GM23248 (cell line): ENCODE results near the gene LST1.

Experiments used
- EZH2 ChIP-seq: fragments of 200-600 bp; sonication (generic); IDR thresholded peaks from 2 replicates; pipeline ENCODE4 v1.6.1; 2018; ENCODE audit warnings: antibody characterized with exemption, mild to moderate bottlenecking; ENCODE audit not compliant: insufficient read depth, poor library complexity, severe bottlenecking
- EZH2phosphoT487 ChIP-seq: fragments of 200-600 bp; sonication (generic); IDR thresholded peaks from 2 replicates; pipeline ENCODE4 v1.6.1; 2018; ENCODE audit warnings: antibody characterized with exemption, moderate library complexity, mild to moderate bottlenecking, low read depth; ENCODE audit not compliant: insufficient read depth

DNA sequence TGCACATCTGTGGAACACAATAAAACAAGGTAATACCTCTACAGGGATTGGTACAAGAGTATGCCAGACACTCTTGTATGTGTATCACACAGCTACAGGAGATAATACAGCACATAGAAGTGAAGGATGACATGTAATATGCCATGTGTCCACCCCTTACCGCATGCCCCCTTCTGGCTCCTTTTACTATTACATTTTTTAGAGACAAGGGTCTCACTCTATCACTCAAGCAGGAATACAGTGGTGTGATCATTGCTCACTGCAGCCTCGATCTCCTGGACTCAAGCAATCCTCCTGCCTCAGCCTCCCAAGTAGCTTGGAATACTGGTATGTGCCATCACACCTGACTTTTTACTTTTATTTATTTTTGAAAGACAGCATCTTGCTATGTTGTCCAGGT is 10.9 kb downstream of the LST1 start:
- TF ChIP-seq EZH2, result no peak
- TF ChIP-seq EZH2phosphoT487, result no peak
